Measurements from ENCODE around the gene TPK1. TPM values are rescaled to one million over a fixed set of nuclear protein-coding genes. Genes with fewer than 3 reads are reported as not detected.

The TPK1 gene
- total and polyA plus RNA-seq, 4 donors = 3.5 to 15.5 (median 7.8) TPM

DNA sequence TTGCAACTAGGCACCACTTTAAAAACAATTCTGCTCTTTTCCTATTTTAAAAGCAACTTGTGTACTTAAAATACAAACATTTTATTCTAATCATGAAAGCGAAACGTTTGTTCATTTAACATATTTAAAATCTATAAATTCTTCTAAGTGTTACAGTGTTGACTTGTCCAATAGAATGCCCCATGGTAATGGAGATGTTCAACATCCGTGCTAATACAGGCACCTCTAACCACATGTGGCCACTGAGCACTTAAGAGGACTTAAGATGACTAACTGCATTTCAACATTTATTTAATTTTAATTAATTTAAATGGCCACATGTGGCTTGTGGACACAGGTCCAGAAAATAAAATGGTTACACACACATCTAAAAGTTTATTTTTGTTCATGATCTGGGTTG, 115.1 kb downstream of the TPK1 start:
- Histone ChIP-seq H3K4me3 (ENCODE audit: low read depth, low read length) (no peak overlapping the region), H3K9me3 (ENCODE audit: control insufficient read depth, insufficient read depth, low read length) (no peaks in the 10 kb centered on the region), H3K4me1 (ENCODE audit: control insufficient read depth, insufficient read depth, low read length) (no peaks in the 10 kb centered on the region), H3K27me3 (ENCODE audit: control insufficient read depth, insufficient read depth, low read length) (no peaks in the 10 kb centered on the region), H3K27ac (ENCODE audit: low read depth, low read length) (no peak overlapping the region), H3K36me3 (ENCODE audit: control insufficient read depth, insufficient read depth, low read length) (no peaks in the 10 kb centered on the region)
- WGBS (ENCODE audit: insufficient coverage) = no CpG with 5 or more reads among the region's 3 CpGs
- no peak for DNase-seq (ENCODE audit: low read depth in 4 of 6, low spot score in 6 of 6)

DNA sequence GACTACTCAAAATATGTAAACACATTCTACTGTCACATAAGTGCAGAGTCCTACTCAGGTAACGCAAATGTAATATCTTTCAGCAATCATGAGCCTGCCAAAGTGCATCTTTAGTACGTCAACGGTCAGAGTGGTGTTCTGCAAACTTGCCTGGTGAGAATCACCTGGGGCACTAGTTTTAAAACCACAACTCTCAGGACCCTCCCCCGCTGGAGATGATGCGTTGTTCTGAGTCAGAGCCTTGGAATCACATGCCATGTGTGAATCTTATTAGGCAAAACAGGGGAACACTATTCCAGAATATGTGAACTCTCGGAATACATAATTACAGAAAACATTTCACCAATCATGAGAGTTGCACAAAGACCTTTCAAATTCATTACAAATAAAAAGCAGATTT, 115.7 kb downstream of the TPK1 start:
- Histone ChIP-seq H3K36me3 (ENCODE audit: control insufficient read depth, insufficient read depth, low read length) (no peaks in the 10 kb centered on the region), H3K27me3 (ENCODE audit: control insufficient read depth, insufficient read depth, low read length) (no peaks in the 10 kb centered on the region), H3K27ac (ENCODE audit: low read depth, low read length) (no peak overlapping the region), H3K4me1 (ENCODE audit: control insufficient read depth, insufficient read depth, low read length) (no peaks in the 10 kb centered on the region), H3K9me3 (ENCODE audit: control insufficient read depth, insufficient read depth, low read length) (no peaks in the 10 kb centered on the region), H3K4me3 (ENCODE audit: low read depth, low read length) (no peak overlapping the region)
- WGBS (ENCODE audit: insufficient coverage) = 87% methylated on average over 6 of the region's 6 CpGs
- no peak for DNase-seq (ENCODE audit: low read depth in 4 of 6, low spot score in 6 of 6)

DNA sequence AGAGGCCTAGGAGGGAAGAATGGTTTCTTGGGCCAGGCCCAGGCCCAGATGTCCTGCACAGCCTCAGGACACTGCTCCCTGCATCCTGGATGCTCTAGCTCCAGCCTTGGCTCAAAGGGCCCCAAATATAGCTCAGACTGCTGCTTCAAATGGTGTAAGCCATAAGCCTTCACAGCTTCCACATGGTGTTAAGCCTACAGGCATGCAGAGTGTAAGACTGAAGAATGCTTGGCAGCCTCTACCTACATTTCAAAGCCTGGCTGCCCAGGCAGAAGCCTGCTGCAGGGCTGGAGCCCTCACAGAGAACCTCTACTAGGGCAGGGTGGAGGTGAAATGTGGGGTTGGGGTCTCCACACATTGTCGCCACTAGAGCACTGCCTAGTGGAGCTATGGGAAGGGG, 118.1 kb downstream of the TPK1 start:
- no CpG with 5 or more reads among the region's 1 CpG for WGBS (ENCODE audit: insufficient coverage)
- no peaks in the 10 kb centered on the region for H3K27me3 ChIP-seq (ENCODE audit: control insufficient read depth, insufficient read depth, low read length)

DNA sequence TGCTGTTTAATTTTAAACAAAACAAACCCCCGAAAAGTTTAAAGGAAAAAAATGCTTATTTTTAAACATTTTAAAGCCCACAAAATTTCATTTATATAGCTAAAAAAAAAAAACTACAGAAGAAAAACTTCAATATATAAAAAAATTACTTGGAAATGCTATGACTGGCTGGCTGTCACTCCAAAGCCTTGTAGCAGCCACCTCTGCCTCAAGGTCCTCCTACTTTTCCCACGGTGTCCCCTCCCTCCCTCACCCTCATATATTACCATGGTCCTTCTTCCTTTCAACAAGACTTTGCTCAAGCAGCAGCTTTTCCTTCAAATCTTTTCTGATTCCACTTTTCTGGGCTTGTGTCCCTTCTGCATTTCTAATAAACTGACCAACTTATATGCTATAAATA, 122.0 kb downstream of the TPK1 start:
- WGBS (ENCODE audit: insufficient coverage) = 62% methylated on average over 1 of the region's 2 CpGs
- Histone ChIP-seq H3K36me3 (ENCODE audit: control insufficient read depth, insufficient read depth, low read length) (no peaks in the 10 kb centered on the region), H3K4me3 (ENCODE audit: low read depth, low read length) (no peak overlapping the region), H3K27ac (ENCODE audit: low read depth, low read length) (no peak overlapping the region), H3K4me1 (ENCODE audit: control insufficient read depth, insufficient read depth, low read length) (no peaks in the 10 kb centered on the region), H3K27me3 (ENCODE audit: control insufficient read depth, insufficient read depth, low read length) (no peaks in the 10 kb centered on the region), H3K9me3 (ENCODE audit: control insufficient read depth, insufficient read depth, low read length) (no peaks in the 10 kb centered on the region)
- DNase-seq (ENCODE audit: low read depth in 4 of 6, low spot score in 6 of 6) = no peak

More for the DNA sequence above, 118.1 kb downstream of the TPK1 start:
- Histone ChIP-seq H3K9me3 (ENCODE audit: control insufficient read depth, insufficient read depth, low read length) (no peaks in the 10 kb centered on the region), H3K27ac (ENCODE audit: low read depth, low read length) (no peak overlapping the region), H3K4me1 (ENCODE audit: control insufficient read depth, insufficient read depth, low read length) (no peaks in the 10 kb centered on the region), H3K36me3 (ENCODE audit: control insufficient read depth, insufficient read depth, low read length) (no peaks in the 10 kb centered on the region), H3K4me3 (ENCODE audit: low read depth, low read length) (no peak overlapping the region)
- DNase-seq (ENCODE audit: low read depth in 4 of 6, low spot score in 6 of 6) = no peak

DNA sequence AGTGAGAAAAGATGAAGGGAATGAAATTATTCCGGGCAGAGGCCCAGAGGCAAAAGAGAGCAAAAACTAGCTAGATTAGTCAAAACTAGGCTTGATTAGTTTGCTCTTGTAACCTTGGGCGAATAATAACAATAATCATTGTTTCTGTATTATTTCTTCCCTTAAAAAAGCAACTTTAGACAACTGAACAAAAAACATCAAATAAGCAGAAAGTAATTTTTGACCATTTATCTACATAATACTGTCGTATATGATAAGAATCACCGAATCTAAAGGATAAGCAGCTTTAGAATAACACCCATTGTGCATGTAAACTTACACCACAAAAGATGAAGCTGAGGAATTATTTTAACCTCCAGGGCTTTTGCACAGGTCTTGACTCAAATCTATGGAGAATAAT, 125.1 kb downstream of the TPK1 start:
- Histone ChIP-seq H3K4me3 (ENCODE audit: low read depth, low read length) (no peak overlapping the region), H3K27ac (ENCODE audit: low read depth, low read length) (no peak overlapping the region), H3K4me1 (ENCODE audit: control insufficient read depth, insufficient read depth, low read length) (no peaks in the 10 kb centered on the region), H3K36me3 (ENCODE audit: control insufficient read depth, insufficient read depth, low read length) (no peaks in the 10 kb centered on the region), H3K27me3 (ENCODE audit: control insufficient read depth, insufficient read depth, low read length) (no peaks in the 10 kb centered on the region), H3K9me3 (ENCODE audit: control insufficient read depth, insufficient read depth, low read length) (no peaks in the 10 kb centered on the region)
- DNase-seq (ENCODE audit: low read depth in 4 of 6, low spot score in 6 of 6) = no peak
- no CpG with 5 or more reads among the region's 4 CpGs for WGBS (ENCODE audit: insufficient coverage)

DNA sequence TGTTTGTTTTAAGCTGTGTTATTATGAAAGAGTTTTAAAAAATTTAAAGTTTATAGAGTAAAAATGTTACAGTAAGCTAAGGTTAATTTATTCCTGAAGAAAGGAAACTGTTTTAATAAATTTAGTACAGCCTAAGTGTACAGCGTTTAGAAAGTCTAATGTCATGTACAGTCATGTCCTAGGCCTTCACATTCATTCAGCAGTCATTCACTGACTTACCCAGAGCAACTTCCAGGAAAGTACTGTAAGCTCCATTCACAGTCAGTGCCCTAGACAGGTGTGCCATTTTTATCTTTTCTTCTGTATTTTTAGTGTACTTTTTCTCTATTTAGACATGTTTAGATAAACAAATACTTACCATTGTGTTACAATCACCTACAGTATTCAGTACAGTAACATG, 126.8 kb downstream of the TPK1 start:
- Histone ChIP-seq H3K9me3 (ENCODE audit: control insufficient read depth, insufficient read depth, low read length) (no peaks in the 10 kb centered on the region), H3K36me3 (ENCODE audit: control insufficient read depth, insufficient read depth, low read length) (no peaks in the 10 kb centered on the region), H3K27ac (ENCODE audit: low read depth, low read length) (no peak overlapping the region), H3K4me3 (ENCODE audit: low read depth, low read length) (no peak overlapping the region), H3K27me3 (ENCODE audit: control insufficient read depth, insufficient read depth, low read length) (no peaks in the 10 kb centered on the region), H3K4me1 (ENCODE audit: control insufficient read depth, insufficient read depth, low read length) (no peaks in the 10 kb centered on the region)
- no peak for DNase-seq (ENCODE audit: low read depth in 4 of 6, low spot score in 6 of 6)
- WGBS (ENCODE audit: insufficient coverage) = no CpG with 5 or more reads among the region's 1 CpG

DNA sequence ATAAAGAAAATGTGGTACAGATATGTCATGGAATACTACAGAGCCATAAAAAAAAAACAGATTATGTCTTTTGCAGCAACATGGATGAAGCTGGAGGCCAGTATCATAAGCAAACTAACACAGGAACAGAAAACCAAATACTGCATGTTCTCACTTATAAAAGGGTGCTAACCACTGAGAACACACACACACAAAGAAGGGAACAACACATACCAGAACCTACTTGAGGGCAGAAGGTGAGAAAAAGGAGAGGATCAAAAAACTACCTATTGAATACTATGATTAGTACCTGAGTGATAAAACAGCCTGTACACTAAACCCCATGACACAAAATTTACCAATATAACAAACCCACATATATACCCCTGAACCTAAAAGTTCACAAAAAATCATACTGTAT, 144.6 kb downstream of the TPK1 start:
- H3K9me3 ChIP-seq (ENCODE audit: control insufficient read depth, insufficient read depth, low read length) = no peaks in the 10 kb centered on the region
- no peak overlapping the region for H3K27ac ChIP-seq (ENCODE audit: low read depth, low read length)
- DNase-seq (ENCODE audit: low read depth in 4 of 6, low spot score in 6 of 6) = no peak
- H3K36me3 ChIP-seq (ENCODE audit: control insufficient read depth, insufficient read depth, low read length) = no peaks in the 10 kb centered on the region
- no peak overlapping the region for H3K4me3 ChIP-seq (ENCODE audit: low read depth, low read length)
- H3K27me3 ChIP-seq (ENCODE audit: control insufficient read depth, insufficient read depth, low read length) = no peaks in the 10 kb centered on the region
- no peaks in the 10 kb centered on the region for H3K4me1 ChIP-seq (ENCODE audit: control insufficient read depth, insufficient read depth, low read length)

DNA sequence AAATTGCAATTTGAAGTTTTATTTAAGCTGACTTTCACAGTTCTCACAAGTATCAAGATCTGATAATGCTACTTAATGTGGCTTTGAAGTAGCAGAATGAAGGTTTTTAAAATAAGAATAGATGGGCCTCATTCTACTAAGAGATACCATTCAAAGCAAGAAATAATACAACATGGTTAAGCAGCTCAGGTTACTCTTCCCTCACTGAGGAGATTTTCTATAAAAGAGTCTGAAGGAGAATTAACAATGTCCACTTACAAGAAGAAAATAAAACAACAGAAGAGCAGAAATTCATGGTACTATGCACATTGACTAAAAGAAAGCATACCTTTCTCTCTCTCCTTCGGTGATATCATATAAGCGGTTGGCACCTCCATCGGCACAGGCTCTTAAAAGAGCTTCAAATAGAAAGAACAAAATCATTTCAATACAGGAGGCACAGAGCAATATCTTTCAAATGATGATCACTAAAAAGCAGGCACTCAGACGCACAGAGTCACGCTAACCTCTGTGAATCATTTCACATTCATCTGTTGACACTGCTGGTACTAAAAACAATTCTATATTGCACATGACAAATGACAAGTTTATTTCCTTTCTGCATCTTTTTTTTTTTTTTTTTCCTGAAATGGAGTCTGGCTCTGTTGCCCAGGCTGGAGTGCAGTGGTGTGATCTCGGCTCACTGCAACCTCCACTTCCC, 153.1 kb downstream of the TPK1 start:
- DNase-seq (ENCODE audit: low read depth in 4 of 6, low spot score in 6 of 6) = no peak
- H3K27me3 ChIP-seq (ENCODE audit: control insufficient read depth, insufficient read depth, low read length) = no peaks in the 10 kb centered on the region

DNA sequence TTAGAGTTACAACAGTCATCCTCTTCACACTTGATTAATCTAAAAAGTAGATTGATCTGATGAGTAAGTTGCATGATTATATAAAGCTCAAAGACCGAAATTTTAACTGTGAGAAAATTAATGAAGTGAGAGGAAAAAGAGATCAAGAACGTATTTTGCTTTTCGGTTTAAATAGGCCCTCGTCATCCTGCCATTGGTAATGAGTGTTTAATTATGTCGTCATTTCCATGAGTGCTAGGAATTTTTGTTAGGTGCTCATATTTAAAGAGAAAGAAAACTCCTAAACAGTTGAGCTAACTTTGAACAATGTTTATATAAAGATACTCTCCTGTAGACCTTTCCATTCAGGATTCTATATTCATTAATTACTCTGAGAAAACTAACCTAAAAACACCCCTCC, 159.4 kb downstream of the TPK1 start:
- H3K27me3 ChIP-seq (ENCODE audit: control insufficient read depth, insufficient read depth, low read length) = no peaks in the 10 kb centered on the region
- no peak for DNase-seq (ENCODE audit: low read depth in 4 of 6, low spot score in 6 of 6)
- WGBS (ENCODE audit: insufficient coverage) = 95% methylated on average over 3 of the region's 5 CpGs

More for the DNA sequence above, 153.1 kb downstream of the TPK1 start:
- H3K36me3 ChIP-seq (ENCODE audit: control insufficient read depth, insufficient read depth, low read length) = no peaks in the 10 kb centered on the region
- no peaks in the 10 kb centered on the region for H3K9me3 ChIP-seq (ENCODE audit: control insufficient read depth, insufficient read depth, low read length)
- 93% methylated on average over 5 of the region's 6 CpGs for WGBS (ENCODE audit: insufficient coverage)
- H3K27ac ChIP-seq (ENCODE audit: low read depth, low read length) = no peak overlapping the region
- no peaks in the 10 kb centered on the region for H3K4me1 ChIP-seq (ENCODE audit: control insufficient read depth, insufficient read depth, low read length)
- H3K4me3 ChIP-seq (ENCODE audit: low read depth, low read length) = no peak overlapping the region

DNA sequence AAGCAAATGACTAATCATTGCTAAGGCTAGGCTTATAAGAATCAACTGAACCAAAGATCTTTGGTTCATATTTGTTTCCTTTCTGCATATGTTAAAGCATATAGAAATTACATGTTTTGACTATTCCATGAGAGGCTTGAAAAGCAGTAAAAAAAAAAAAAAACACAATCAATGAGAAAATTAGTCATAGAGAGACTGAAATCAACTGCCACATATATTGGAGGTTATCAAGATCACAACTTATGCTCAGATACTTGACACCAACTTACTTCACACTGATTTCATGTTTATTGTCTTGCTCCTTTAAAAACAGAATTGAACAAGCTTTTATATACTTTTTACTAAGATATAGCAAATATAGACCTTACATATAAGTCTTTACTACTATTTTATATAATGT, 161.3 kb downstream of the TPK1 start:
- Histone ChIP-seq H3K27ac (ENCODE audit: low read depth, low read length) (no peak overlapping the region), H3K9me3 (ENCODE audit: control insufficient read depth, insufficient read depth, low read length) (no peaks in the 10 kb centered on the region), H3K4me3 (ENCODE audit: low read depth, low read length) (no peak overlapping the region)

More for the DNA sequence above, 159.4 kb downstream of the TPK1 start:
- H3K9me3 ChIP-seq (ENCODE audit: control insufficient read depth, insufficient read depth, low read length) = no peaks in the 10 kb centered on the region
- no peak overlapping the region for H3K4me3 ChIP-seq (ENCODE audit: low read depth, low read length)
- no peaks in the 10 kb centered on the region for H3K36me3 ChIP-seq (ENCODE audit: control insufficient read depth, insufficient read depth, low read length)
- H3K27ac ChIP-seq (ENCODE audit: low read depth, low read length) = no peak overlapping the region
- H3K4me1 ChIP-seq (ENCODE audit: control insufficient read depth, insufficient read depth, low read length) = no peaks in the 10 kb centered on the region

More for the DNA sequence above, 161.3 kb downstream of the TPK1 start:
- H3K4me1 ChIP-seq (ENCODE audit: control insufficient read depth, insufficient read depth, low read length) = no peaks in the 10 kb centered on the region
- no peaks in the 10 kb centered on the region for H3K36me3 ChIP-seq (ENCODE audit: control insufficient read depth, insufficient read depth, low read length)
- no peak for DNase-seq (ENCODE audit: low read depth in 4 of 6, low spot score in 6 of 6)
- H3K27me3 ChIP-seq (ENCODE audit: control insufficient read depth, insufficient read depth, low read length) = no peaks in the 10 kb centered on the region

All from spinal cord (tissue), 10 donors.